Testis (tissue), 3 donors: ENCODE measurements around the gene MACC1. TPM values are rescaled to one million over a fixed set of nuclear protein-coding genes. Genes with fewer than 3 reads are reported as not detected.
"Not testable (repeated sequence)": the region's sequence is repeated elsewhere in the genome, so short reads cannot be mapped to it uniquely, and the experiment has no call there.

Experiments used
- DNase-seq: peaks from one replicate; pipeline ENCODE4 v3.0.0-alpha.2; 2019
- H3K27ac ChIP-seq, 2 donors: fragments of 200-600 bp; sonication (generic); one replicate each; pipeline ENCODE4 v1.5.1; 2019
- H3K27me3 ChIP-seq: fragments of 200-600 bp; sonication (generic); one replicate; pipeline ENCODE4 v1.5.1; 2019
- H3K36me3 ChIP-seq: fragments of 200-600 bp; sonication (generic); one replicate; pipeline ENCODE4 v1.5.1; 2017; ENCODE audit warnings: low read depth; ENCODE audit errors: missing control alignments
- H3K4me1 ChIP-seq: fragments of 200-600 bp; sonication (generic); one replicate; pipeline ENCODE4 v1.5.1; 2019
- H3K4me3 ChIP-seq, 2 donors: fragments of 200-600 bp; sonication (generic); one replicate each; pipeline ENCODE4 v1.5.1; 2017 to 2019
- H3K9me3 ChIP-seq: fragments of 200-600 bp; sonication (generic); one replicate; pipeline ENCODE4 v1.5.1; 2017
- CTCF ChIP-seq, 3 experiments: fragments of 450-650 bp in 2 of 3; fragments of 200-600 bp in 1 of 3; sonication (generic) in 1 of 3; IDR thresholded peaks; one replicate each; pipeline ENCODE4 v1.5.1; 2016 to 2019; ENCODE audit warnings: antibody characterized with exemption in 3 of 3, mild to moderate bottlenecking in 2 of 3, moderate library complexity in 1 of 3
- POLR2A ChIP-seq: fragments of 450-650 bp; IDR thresholded peaks from one replicate; pipeline ENCODE4 v1.6.1; 2017; ENCODE audit warnings: antibody characterized with exemption, mild to moderate bottlenecking, moderate library complexity
- WGBS, 2 donors: methylation state at CpG; one replicate each; pipeline ENCODE4 v1.1.5; 2018; 5-methylcytosine and 5-hydroxymethylcytosine counted together
- intact Hi-C: fragments of 100-400 bp; cut with DNase I; formaldehyde crosslinking; loops from one replicate; pipeline ENCODE4 v1.15.1; 2023; ENCODE audit warnings: low total_unique reads
- polyA plus RNA-seq: library from polyadenylated mRNA; stranded (reverse); fragments of 350-450 nt; fragmentation: Illumina TruSeq; extraction: RNeasy Lipid Tissue Mini Kit (QIAGEN cat#74804); gene quantifications from one replicate; pipeline ENCODE4 v1.2.3, GENCODE V29; 2014; ENCODE audit warnings: low read depth, low replicate concordance; ENCODE audit not compliant: insufficient read depth
- total RNA-seq, 2 donors: library from RNA; depleted of rRNA; stranded (reverse); fragments of >200 nt; gene quantifications; one replicate each; pipeline ENCODE4 v1.2.3, GENCODE V29; 2016

Gene MACC1
- total and polyA plus RNA-seq, 3 donors from 2014 or later = 0.17 to 0.79 (median 0.74) TPM

- Histone ChIP-seq H3K27me3 (no peaks in the 10 kb centered on the region), H3K27ac (peak overlapping the region; percentile 18 to 31), H3K4me3 (no peak overlapping the region), H3K4me1 (peaks cover 10% of the 10 kb centered on the region), H3K36me3 (no peaks in the 10 kb centered on the region), H3K9me3 (no peaks in the 10 kb centered on the region)
- intact Hi-C loops = no loop called here
- TF ChIP-seq POLR2A (no peak), CTCF (IDR thresholded peaks at IDR 0.05) (no peak)
- WGBS, 2 donors = 60 to 74% methylated on average over 1 of the region's 1 CpG
- DNase-seq = no peak
Observed at GRCh38 chr7:20188567-20188966, 28.6 kb downstream of the MACC1 start.

- WGBS, 2 donors = 86 to 89% methylated on average over 4 of the region's 4 CpGs
- peak overlapping the region; percentile 18 to 31 for H3K27ac ChIP-seq
- H3K9me3 ChIP-seq, H3K36me3 ChIP-seq, H3K4me1 ChIP-seq, H3K27me3 ChIP-seq, intact Hi-C loops, DNase-seq, H3K4me3 ChIP-seq: not testable (repeated sequence)
Observed at GRCh38 chr7:20187850-20188249, 29.3 kb downstream of the MACC1 start.

- DNase-seq = no peak
- WGBS, 2 donors = 93 to 96% methylated on average over 5 of the region's 5 CpGs
- Histone ChIP-seq H3K27ac (no peak overlapping the region), H3K4me3 (no peak overlapping the region), H3K36me3 (no peaks in the 10 kb centered on the region), H3K27me3 (no peaks in the 10 kb centered on the region), H3K9me3 (no peaks in the 10 kb centered on the region), H3K4me1 (peaks cover 6% of the 10 kb centered on the region)
- intact Hi-C loops = no loop called here
- TF ChIP-seq POLR2A (no peak), CTCF (IDR thresholded peaks at IDR 0.05) (no peak)
Observed at GRCh38 chr7:20185988-20186387, 31.2 kb downstream of the MACC1 start.

- WGBS, 2 donors = 81 to 82% methylated on average over 4 of the region's 4 CpGs
- DNase-seq = no peak
- intact Hi-C loops = no loop called here
Observed at GRCh38 chr7:20183086-20183485, 34.1 kb downstream of the MACC1 start.

GRCh38 chr7:20176578-20177242, 40.5 kb downstream of the MACC1 start:
- intact Hi-C loops = no loop called here
- Histone ChIP-seq H3K27ac (no peak overlapping the region), H3K9me3 (no peaks in the 10 kb centered on the region), H3K27me3 (no peaks in the 10 kb centered on the region), H3K4me1 (no peaks in the 10 kb centered on the region), H3K36me3 (no peaks in the 10 kb centered on the region), H3K4me3 (no peak overlapping the region)
- WGBS, 2 donors = 65 to 71% methylated on average over 6 of the region's 6 CpGs
- no peak for DNase-seq
- no peak for TF ChIP-seq POLR2A
- no peak for TF ChIP-seq CTCF (IDR thresholded peaks at IDR 0.05)

More at GRCh38 chr7:20183086-20183485, 34.1 kb downstream of the MACC1 start:
- no peaks in the 10 kb centered on the region for H3K4me1 ChIP-seq
- TF ChIP-seq POLR2A (no peak), CTCF (IDR thresholded peaks at IDR 0.05) (no peak)
- H3K36me3 ChIP-seq = no peaks in the 10 kb centered on the region
- H3K4me3 ChIP-seq = no peak overlapping the region
- no peak overlapping the region for H3K27ac ChIP-seq
- no peaks in the 10 kb centered on the region for H3K9me3 ChIP-seq
- H3K27me3 ChIP-seq = no peaks in the 10 kb centered on the region
